ENCODE data around the gene FBXW5. TPM values are rescaled to one million over a fixed set of nuclear protein-coding genes. Genes with fewer than 3 reads are reported as not detected.

FBXW5 gene
- total and polyA plus RNA-seq, 2 experiments from 2014 or later: 27.0 to 111 TPM

DNA sequence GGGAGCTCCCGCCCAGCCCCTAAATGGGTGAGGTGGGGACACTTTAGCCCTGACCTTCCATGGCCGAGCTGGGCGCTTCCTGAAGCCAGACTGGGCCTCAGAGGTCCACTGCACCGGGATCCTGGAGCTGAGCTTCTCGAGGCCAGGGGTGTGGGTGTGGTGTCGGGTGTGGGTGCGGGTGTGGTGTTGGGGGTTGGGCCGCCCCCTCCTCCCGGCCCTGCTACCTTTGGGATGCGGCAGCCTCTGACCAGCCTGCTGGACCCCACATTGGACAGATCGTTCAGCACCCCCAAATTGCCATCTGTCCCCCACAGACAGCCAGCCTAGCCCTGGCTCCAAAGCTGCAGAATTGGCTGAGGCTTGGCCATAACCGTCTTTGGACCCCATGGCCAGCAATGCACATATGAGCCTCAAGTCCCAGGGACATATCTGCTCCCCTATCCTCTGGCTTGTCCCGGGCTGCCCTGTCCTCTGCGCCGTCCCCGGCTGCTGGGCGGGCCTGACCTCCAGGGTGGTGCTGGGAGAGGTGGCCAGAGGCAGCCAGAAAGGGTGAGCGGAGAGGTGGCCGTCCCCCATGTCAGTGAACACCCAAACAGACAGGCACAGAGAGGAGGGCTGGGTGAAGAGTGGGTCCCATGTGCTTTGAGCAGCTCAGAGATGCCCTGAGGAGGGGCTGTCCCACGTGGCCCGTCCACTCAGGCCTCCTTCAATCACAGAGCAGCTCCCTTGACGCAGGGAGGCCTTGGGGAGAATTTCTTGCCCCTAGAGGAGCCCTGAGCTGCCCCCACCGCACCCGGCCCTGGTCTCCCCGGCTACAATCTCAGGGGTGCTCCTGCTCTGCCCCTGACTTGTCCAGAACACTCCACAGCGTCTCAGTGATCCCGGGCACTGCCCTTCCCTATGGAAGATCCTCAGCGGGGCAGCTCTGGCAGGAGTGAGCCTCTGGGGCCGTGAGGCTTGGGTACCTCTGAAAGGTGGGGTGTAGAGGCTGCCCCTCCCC is 29.4 kb upstream of the FBXW5 start:
- no peak overlapping the region for H3K27ac Mint-ChIP-seq
- H3K79me2 ChIP-seq (replicated peaks; ENCODE audit: insufficient read depth): no peaks in the 10 kb centered on the region
- TF ChIP-seq, protein P1, sequence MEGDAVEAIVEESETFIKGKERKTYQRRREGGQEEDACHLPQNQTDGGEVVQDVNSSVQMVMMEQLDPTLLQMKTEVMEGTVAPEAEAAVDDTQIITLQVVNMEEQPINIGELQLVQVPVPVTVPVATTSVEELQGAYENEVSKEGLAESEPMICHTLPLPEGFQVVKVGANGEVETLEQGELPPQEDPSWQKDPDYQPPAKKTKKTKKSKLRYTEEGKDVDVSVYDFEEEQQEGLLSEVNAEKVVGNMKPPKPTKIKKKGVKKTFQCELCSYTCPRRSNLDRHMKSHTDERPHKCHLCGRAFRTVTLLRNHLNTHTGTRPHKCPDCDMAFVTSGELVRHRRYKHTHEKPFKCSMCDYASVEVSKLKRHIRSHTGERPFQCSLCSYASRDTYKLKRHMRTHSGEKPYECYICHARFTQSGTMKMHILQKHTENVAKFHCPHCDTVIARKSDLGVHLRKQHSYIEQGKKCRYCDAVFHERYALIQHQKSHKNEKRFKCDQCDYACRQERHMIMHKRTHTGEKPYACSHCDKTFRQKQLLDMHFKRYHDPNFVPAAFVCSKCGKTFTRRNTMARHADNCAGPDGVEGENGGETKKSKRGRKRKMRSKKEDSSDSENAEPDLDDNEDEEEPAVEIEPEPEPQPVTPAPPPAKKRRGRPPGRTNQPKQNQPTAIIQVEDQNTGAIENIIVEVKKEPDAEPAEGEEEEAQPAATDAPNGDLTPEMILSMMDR (conservative IDR thresholded peaks at IDR 0.05; ENCODE audit: low read depth in 2 of 2): no peak
- TF ChIP-seq CREB1 (CRISPR knock-in tag; IDR thresholded peaks at IDR 0.05; ENCODE audit: low read depth) (no peak), ZNF331 (CRISPR knock-in tag; IDR thresholded peaks at IDR 0.05; ENCODE audit: low read depth) (no peak), NANOG (IDR thresholded peaks at IDR 0.05; ENCODE audit: borderline replicate concordance) (no peak), ZNF114 (CRISPR knock-in tag; IDR thresholded peaks at IDR 0.05) (no peak)
- TF ChIP-seq, protein P2, sequence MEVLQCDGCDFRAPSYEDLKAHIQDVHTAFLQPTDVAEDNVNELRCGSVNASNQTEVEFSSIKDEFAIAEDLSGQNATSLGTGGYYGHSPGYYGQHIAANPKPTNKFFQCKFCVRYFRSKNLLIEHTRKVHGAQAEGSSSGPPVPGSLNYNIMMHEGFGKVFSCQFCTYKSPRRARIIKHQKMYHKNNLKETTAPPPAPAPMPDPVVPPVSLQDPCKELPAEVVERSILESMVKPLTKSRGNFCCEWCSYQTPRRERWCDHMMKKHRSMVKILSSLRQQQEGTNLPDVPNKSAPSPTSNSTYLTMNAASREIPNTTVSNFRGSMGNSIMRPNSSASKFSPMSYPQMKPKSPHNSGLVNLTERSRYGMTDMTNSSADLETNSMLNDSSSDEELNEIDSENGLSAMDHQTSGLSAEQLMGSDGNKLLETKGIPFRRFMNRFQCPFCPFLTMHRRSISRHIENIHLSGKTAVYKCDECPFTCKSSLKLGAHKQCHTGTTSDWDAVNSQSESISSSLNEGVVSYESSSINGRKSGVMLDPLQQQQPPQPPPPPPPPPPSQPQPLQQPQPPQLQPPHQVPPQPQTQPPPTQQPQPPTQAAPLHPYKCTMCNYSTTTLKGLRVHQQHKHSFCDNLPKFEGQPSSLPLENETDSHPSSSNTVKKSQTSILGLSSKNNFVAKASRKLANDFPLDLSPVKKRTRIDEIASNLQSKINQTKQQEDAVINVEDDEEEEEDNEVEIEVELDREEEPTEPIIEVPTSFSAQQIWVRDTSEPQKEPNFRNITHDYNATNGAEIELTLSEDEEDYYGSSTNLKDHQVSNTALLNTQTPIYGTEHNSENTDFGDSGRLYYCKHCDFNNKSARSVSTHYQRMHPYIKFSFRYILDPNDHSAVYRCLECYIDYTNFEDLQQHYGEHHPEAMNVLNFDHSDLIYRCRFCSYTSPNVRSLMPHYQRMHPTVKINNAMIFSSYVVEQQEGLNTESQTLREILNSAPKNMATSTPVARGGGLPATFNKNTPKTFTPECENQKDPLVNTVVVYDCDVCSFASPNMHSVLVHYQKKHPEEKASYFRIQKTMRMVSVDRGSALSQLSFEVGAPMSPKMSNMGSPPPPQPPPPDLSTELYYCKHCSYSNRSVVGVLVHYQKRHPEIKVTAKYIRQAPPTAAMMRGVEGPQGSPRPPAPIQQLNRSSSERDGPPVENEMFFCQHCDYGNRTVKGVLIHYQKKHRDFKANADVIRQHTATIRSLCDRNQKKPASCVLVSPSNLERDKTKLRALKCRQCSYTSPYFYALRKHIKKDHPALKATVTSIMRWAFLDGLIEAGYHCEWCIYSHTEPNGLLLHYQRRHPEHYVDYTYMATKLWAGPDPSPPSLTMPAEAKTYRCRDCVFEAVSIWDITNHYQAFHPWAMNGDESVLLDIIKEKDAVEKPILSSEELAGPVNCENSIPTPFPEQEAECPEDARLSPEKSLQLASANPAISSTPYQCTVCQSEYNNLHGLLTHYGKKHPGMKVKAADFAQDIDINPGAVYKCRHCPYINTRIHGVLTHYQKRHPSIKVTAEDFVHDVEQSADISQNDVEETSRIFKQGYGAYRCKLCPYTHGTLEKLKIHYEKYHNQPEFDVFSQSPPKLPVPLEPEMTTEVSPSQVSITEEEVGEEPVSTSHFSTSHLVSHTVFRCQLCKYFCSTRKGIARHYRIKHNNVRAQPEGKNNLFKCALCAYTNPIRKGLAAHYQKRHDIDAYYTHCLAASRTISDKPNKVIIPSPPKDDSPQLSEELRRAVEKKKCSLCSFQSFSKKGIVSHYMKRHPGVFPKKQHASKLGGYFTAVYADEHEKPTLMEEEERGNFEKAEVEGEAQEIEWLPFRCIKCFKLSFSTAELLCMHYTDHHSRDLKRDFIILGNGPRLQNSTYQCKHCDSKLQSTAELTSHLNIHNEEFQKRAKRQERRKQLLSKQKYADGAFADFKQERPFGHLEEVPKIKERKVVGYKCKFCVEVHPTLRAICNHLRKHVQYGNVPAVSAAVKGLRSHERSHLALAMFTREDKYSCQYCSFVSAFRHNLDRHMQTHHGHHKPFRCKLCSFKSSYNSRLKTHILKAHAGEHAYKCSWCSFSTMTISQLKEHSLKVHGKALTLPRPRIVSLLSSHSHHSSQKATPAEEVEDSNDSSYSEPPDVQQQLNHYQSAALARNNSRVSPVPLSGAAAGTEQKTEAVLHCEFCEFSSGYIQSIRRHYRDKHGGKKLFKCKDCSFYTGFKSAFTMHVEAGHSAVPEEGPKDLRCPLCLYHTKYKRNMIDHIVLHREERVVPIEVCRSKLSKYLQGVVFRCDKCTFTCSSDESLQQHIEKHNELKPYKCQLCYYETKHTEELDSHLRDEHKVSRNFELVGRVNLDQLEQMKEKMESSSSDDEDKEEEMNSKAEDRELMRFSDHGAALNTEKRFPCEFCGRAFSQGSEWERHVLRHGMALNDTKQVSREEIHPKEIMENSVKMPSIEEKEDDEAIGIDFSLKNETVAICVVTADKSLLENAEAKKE (CRISPR knock-in tag; IDR thresholded peaks at IDR 0.05): no peak
- TF ChIP-seq, protein P3, sequence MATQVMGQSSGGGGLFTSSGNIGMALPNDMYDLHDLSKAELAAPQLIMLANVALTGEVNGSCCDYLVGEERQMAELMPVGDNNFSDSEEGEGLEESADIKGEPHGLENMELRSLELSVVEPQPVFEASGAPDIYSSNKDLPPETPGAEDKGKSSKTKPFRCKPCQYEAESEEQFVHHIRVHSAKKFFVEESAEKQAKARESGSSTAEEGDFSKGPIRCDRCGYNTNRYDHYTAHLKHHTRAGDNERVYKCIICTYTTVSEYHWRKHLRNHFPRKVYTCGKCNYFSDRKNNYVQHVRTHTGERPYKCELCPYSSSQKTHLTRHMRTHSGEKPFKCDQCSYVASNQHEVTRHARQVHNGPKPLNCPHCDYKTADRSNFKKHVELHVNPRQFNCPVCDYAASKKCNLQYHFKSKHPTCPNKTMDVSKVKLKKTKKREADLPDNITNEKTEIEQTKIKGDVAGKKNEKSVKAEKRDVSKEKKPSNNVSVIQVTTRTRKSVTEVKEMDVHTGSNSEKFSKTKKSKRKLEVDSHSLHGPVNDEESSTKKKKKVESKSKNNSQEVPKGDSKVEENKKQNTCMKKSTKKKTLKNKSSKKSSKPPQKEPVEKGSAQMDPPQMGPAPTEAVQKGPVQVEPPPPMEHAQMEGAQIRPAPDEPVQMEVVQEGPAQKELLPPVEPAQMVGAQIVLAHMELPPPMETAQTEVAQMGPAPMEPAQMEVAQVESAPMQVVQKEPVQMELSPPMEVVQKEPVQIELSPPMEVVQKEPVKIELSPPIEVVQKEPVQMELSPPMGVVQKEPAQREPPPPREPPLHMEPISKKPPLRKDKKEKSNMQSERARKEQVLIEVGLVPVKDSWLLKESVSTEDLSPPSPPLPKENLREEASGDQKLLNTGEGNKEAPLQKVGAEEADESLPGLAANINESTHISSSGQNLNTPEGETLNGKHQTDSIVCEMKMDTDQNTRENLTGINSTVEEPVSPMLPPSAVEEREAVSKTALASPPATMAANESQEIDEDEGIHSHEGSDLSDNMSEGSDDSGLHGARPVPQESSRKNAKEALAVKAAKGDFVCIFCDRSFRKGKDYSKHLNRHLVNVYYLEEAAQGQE (IDR thresholded peaks at IDR 0.05; ENCODE audit: unreplicated experiment): no peak

More for the DNA sequence above, 29.4 kb upstream of the FBXW5 start:
- Histone ChIP-seq H3K9me2 (ENCODE audit: insufficient read depth) (no peaks in the 10 kb centered on the region), H3F3A (replicated peaks; ENCODE audit: low read depth) (no peaks in the 10 kb centered on the region), H4K20me1 (replicated peaks; ENCODE audit: insufficient read depth) (no peaks in the 10 kb centered on the region), H3K4me2 (no peak overlapping the region), H3K36me3 (ENCODE audit: insufficient read depth) (no peaks in the 10 kb centered on the region), H3K27ac (ENCODE audit: low read depth) (no peak overlapping the region), H2AFZ (no peak overlapping the region), H3K4me3 (no peak overlapping the region), H3K4me1 (ENCODE audit: insufficient read depth) (no peaks in the 10 kb centered on the region), H3K27me3 (ENCODE audit: insufficient read depth) (no peaks in the 10 kb centered on the region)
- H3K27me3 Mint-ChIP-seq (ENCODE audit: insufficient read depth, low read depth, poor library complexity): peaks cover 7% of the 10 kb centered on the region
- DNase-seq (ENCODE audit: low spot score) (no peak), ATAC-seq (no peak)
- H3K4me1 Mint-ChIP-seq: peaks cover 2% of the 10 kb centered on the region; the same call in 1 of the 3 replicates
- no peaks in the 10 kb centered on the region for H3K9me3 Mint-ChIP-seq
- no peaks in the 10 kb centered on the region for H3K36me3 Mint-ChIP-seq (ENCODE audit: low read depth)
- no peak overlapping the region for H3K4me3 Mint-ChIP-seq
